HL-60 (cell line): ENCODE data around the gene SDK1.

Experiments used
- DNase-seq, 2 experiments: peaks; one replicate each; pipeline ENCODE4 v3.0.0-alpha.2; 2010 to 2020; ENCODE audit warnings: low read depth in 1 of 2, low spot score in 1 of 2
- H3K27ac ChIP-seq: fragments of 250-450 bp; sonication (Bioruptor Pico); replicated peaks from 2 replicates; pipeline ENCODE4 v1.5.1; 2020; ENCODE audit warnings: mild to moderate bottlenecking, moderate library complexity
- H3K27me3 ChIP-seq: fragments of 250-450 bp; sonication (Bioruptor Pico); 2 replicates; pipeline ENCODE4 v1.5.1; 2021; ENCODE audit warnings: mild to moderate bottlenecking, moderate library complexity; ENCODE audit not compliant: insufficient read depth, poor library complexity, severe bottlenecking
- H3K4me3 ChIP-seq: replicated peaks from 2 replicates; pipeline ENCODE4 v1.5.1; 2011; ENCODE audit warnings: mild to moderate bottlenecking, control low read depth, low read length; ENCODE audit not compliant: insufficient read depth
- CTCF ChIP-seq: IDR thresholded peaks from one replicate; pipeline ENCODE4 v1.5.1; 2011; ENCODE audit warnings: low read length, control low read depth, inconsistent platforms; ENCODE audit not compliant: insufficient read depth
- GABPA ChIP-seq: IDR thresholded peaks from 2 replicates; pipeline ENCODE4 v1.6.1; 2012; ENCODE audit warnings: low read depth
- POLR2AphosphoS5 ChIP-seq: IDR thresholded peaks from 2 replicates; pipeline ENCODE4 v1.6.1; 2012; ENCODE audit warnings: low read depth
- REST ChIP-seq: IDR thresholded peaks from 2 replicates; pipeline ENCODE4 v1.6.1; 2012; ENCODE audit warnings: low read depth; ENCODE audit not compliant: insufficient replicate concordance
- SPI1 ChIP-seq: IDR thresholded peaks from 2 replicates; pipeline ENCODE4 v1.6.1; 2012; ENCODE audit warnings: low read depth, mild to moderate bottlenecking, borderline replicate concordance

Gene SDK1

DNA sequence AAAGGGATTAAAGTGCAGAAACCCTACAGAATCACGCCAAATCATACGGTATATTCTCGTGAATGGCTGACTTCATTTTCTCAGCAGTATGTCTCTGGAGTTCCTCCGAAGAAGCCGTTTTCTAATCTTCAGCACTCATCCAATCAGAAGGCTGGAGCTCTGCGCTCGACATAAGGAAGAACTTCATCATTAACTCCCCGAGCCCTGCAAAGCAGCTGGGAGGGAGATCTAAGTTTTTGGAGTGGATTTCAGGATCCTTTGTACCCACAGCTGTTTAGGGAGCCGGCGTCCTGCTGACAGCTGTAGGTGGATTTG is 40.7 kb upstream of the SDK1 start:
- no peaks in the 10 kb centered on the region for H3K27me3 ChIP-seq
- TF ChIP-seq REST (no peak), GABPA (no peak), POLR2AphosphoS5 (no peak), SPI1 (no peak), CTCF (no peak)
- H3K4me3 ChIP-seq, result no peak overlapping the region
- DNase-seq, result no peak
- no peak overlapping the region for H3K27ac ChIP-seq

- no peak overlapping the region for H3K4me3 ChIP-seq
- no peaks in the 10 kb centered on the region for H3K27me3 ChIP-seq
- no peak for DNase-seq
- H3K27ac ChIP-seq, result no peak overlapping the region
- TF ChIP-seq GABPA (no peak), REST (no peak), CTCF (no peak), SPI1 (no peak), POLR2AphosphoS5 (no peak)
These were observed 36.2 kb upstream of the SDK1 start for GRCh38 chr7:3264693-3265339.

- no peak overlapping the region for H3K4me3 ChIP-seq
- TF ChIP-seq REST, result no peak
- TF ChIP-seq GABPA, result no peak
- TF ChIP-seq POLR2AphosphoS5, result no peak
- TF ChIP-seq CTCF, result no peak
- TF ChIP-seq SPI1, result no peak
- H3K27me3 ChIP-seq, result no peaks in the 10 kb centered on the region
- H3K27ac ChIP-seq, result no peak overlapping the region
- no peak for DNase-seq
These were observed 35.7 kb upstream of the SDK1 start for GRCh38 chr7:3265388-3265787.
